Omental fat pad (tissue), 4 donors: ENCODE data around the gene CHIT1. TPM values are rescaled to one million over a fixed set of nuclear protein-coding genes. Genes with fewer than 3 reads are reported as not detected.
"Not testable (repeated sequence)": the region's sequence is repeated elsewhere in the genome, so short reads cannot be mapped to it uniquely, and the experiment has no call there.

Experiments used
- ATAC-seq: fragments of 150-250 bp; one replicate; pipeline ENCODE4 v1.9.1; 2016; ENCODE audit warnings: mild to moderate bottlenecking, moderate library complexity; ENCODE audit not compliant: low FRiP score
- DNase-seq: peaks from one replicate; pipeline ENCODE4 v3.0.0-alpha.2; 2019; ENCODE audit warnings: low spot score
- total RNA-seq, 4 donors: library from RNA; depleted of rRNA; stranded (reverse); fragments of >200 nt; gene quantifications; one replicate each; pipeline ENCODE4 v1.1.0, GENCODE V29; 2016
- TF ChIP-seq, protein P1 (sequence below), 3 donors: fragments of 450-650 bp; IDR thresholded peaks; one replicate each; pipeline ENCODE4 v1.5.1; 2016 to 2017; ENCODE audit warnings: antibody characterized with exemption in 3 of 3, mild to moderate bottlenecking in 3 of 3, moderate library complexity in 2 of 3

The CHIT1 gene
- total RNA-seq, 4 donors from 2014 or later, result 0.19 to 17.7 (median 2.3) TPM

DNA sequence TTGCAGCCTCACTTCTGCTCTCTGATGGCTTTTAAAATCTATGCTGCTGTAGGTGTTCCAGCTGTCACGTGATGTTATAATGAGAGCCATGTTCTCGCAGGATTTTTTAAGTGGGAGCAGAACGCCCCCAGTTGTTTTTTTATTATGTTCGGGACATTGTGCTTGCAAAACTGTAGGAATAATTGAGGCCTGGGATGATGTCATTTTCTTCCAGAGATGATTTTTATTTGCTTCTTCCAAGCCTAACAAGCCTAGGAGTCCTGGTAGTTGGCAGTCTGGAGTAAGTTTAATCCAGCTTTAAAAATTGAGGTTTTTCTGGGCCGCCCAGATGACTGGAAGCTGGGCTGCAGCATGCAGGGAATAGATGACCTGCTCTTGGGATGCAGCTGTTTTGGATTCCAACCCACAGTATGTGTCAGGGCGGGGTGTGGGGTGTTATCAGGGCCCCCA, 34.6 kb upstream of the CHIT1 start:
- no peak for ATAC-seq
- TF ChIP-seq, protein P1, sequence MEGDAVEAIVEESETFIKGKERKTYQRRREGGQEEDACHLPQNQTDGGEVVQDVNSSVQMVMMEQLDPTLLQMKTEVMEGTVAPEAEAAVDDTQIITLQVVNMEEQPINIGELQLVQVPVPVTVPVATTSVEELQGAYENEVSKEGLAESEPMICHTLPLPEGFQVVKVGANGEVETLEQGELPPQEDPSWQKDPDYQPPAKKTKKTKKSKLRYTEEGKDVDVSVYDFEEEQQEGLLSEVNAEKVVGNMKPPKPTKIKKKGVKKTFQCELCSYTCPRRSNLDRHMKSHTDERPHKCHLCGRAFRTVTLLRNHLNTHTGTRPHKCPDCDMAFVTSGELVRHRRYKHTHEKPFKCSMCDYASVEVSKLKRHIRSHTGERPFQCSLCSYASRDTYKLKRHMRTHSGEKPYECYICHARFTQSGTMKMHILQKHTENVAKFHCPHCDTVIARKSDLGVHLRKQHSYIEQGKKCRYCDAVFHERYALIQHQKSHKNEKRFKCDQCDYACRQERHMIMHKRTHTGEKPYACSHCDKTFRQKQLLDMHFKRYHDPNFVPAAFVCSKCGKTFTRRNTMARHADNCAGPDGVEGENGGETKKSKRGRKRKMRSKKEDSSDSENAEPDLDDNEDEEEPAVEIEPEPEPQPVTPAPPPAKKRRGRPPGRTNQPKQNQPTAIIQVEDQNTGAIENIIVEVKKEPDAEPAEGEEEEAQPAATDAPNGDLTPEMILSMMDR (IDR thresholded peaks at IDR 0.05), result no peak
- DNase-seq, result no peak

DNA sequence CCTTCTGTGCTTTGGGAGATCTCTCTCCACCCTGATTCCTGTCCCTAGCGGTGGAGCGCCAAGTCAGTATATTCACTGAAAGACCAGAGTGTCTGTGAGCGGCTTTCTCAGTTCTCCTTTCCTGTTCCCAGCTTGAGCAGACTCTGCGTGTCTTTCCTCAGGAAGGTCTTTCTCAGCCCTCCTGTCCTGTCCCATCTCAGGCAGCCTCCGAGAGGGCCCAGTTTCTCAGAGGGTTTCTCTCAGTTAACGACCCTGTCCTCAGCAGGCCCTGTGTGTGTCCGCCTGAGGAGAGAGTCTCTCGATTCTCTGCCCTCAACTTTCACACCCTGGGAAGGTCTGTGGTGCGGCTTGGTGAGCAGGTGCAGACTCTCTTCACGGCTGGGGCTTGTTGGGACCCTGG, 34.0 kb upstream of the CHIT1 start:
- DNase-seq, result no peak
- ATAC-seq, result no peak
- TF ChIP-seq, protein P1 (IDR thresholded peaks at IDR 0.05), result no peak

DNA sequence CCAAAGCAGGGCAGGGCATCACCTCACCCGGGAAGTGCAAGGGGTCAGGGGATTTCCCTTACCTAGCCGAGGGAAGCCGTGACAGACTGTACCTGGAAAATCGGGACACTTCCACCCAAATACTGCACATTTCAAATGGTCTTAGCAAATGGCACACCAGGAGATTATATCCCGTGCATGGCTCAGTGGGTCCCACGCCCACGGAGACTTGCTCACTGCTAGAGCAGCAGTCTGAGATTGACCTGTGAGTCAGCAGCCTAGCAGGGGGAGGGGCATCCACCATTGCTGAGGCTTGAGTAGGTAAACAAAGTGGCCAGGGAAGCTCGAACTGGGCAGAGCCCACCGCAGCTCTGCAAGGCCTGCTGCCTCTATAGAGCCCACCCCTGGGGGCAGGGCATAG, 27.2 kb upstream of the CHIT1 start:
- not testable (repeated sequence) for ATAC-seq, DNase-seq

DNA sequence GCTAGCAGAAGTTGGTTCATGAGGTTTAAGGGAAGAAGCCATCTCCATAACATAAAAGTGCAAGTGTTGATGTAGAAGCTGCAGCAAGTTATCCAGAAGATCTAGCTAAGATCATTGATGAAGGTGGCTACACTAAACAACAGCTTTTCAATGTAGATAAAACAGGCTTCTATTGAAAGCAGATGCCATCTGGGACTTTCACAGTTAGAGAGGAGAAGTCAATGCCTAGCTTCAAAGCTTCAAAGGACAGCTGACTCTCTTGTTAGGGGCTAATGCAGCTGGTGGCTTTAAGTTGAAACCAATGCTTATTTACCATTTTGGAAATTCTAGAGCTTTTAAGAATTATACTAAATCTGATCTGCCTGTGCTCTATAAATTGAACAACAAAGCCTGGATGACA, 25.3 kb upstream of the CHIT1 start:
- not testable (repeated sequence) for ATAC-seq, DNase-seq

DNA sequence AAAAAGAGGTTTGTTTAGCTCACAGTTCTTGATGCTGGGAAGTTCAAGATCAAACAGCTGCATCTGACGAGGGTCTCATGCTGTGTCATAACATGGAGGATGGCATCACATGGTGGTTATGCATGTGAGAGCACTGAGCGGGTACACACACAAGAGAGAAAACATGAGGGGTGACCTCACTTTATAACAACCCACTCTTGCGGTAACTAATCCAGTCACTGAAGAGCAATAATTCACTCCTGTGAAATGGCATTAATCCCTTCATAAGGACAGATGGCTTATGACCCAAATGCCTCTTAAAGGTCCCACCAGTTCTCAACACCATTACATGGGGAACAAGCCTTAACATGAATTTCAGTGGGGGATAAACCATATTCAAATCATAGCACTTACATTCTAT, 23.2 kb upstream of the CHIT1 start:
- no peak for ATAC-seq
- no peak for DNase-seq
- TF ChIP-seq, protein P1 (IDR thresholded peaks at IDR 0.05), result no peak

DNA sequence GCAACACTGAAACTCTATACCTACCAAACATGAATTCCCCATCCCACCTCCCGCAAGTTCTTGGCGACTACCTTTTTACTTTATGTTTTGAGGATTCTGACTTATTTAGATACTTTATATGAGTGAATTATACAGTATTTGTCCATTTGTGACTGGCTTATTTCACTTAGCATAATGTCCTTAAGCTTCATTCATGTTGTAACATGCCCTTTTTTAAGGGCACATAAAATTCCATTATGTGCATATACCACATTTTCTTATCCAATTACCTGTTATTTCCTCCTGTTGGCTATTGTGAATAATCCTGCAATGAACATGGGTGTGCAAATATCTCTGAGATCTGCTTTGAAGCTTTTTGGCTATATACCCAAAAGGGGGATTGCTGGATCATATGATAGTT, 22.0 kb upstream of the CHIT1 start:
- DNase-seq (no peak), ATAC-seq (no peak)
- TF ChIP-seq, protein P1 (IDR thresholded peaks at IDR 0.05), result no peak

DNA sequence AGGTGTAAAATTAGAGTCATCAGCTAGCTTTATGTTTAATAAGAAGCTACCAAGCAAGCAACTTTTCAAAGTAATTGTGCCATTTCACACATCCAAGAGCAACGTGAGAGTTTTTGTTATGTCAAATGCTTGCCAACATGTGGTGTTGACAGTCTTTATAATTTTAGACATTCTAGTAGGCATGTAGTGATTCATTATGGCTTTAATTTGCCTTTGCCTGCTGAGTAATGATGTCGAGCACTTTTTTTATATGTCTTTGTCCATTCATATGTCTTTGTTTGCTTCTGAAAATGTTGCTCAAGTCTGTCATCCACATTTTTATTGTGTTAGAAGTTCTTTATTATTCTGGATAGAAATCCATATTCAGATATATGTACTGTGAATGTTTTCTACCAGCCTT, 21.4 kb upstream of the CHIT1 start:
- DNase-seq, result no peak
- TF ChIP-seq, protein P1 (IDR thresholded peaks at IDR 0.05), result no peak
- ATAC-seq, result no peak

DNA sequence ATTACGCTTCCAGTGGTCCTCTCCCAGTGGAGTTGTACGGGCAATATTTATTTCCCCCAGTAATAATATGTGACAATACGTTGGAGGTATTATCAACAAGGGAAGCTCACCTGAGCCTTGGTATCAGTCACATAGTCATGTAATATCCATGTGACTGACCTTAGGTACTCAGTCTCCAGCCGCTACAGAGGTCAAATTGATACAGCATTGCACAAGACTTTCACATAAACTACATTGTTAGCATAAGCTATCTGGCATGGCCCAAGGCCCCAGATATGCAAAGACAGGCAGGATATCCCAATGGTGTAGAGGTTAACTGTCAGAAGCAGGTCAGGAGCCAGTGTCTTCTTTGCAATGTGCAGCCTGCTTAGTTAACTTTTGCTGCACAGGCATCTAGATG, 15.3 kb upstream of the CHIT1 start:
- TF ChIP-seq, protein P1 (IDR thresholded peaks at IDR 0.05), result no peak
- ATAC-seq, result no peak
- no peak for DNase-seq

DNA sequence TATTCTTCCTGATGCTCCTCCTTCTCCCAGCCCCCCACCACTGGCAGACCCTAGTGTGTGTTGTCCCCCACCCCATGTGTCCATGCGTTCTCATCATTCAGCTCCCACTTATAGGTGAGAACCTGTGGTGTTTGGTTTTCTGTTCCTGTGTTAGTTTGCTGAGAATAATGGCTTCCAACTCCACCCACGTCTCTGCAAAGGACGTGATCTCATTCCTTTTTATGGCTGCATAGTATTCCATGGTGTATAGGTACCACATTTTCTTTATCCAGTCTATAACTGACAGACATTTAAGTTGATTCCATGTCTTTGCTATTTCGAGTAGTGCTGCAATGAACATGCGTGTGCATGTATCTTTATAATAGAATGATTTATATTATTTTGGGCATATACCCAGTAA, 12.2 kb upstream of the CHIT1 start:
- ATAC-seq, DNase-seq: not testable (repeated sequence)
